ENCODE measurements around the gene RASGRF2.

- no peak for TF ChIP-seq EZH2phosphoT487 (IDR thresholded peaks at IDR 0.05; ENCODE audit: insufficient read depth, low read depth)
- no peak for TF ChIP-seq EZH2 (IDR thresholded peaks at IDR 0.05; ENCODE audit: insufficient read depth, poor library complexity, severe bottlenecking)
Observed at GRCh38 chr5:81045389-81045807, 85.2 kb downstream of the RASGRF2 start.

All from GM23248 (cell line).